HCEC 1CT (cell line): Measurements from ENCODE around the gene SYP.
A peak's percentile ranks its signal among the peaks of the same experiment; 100 is the strongest.
"Not testable (repeated sequence)": the region's sequence is repeated elsewhere in the genome, so short reads cannot be mapped to it uniquely, and the experiment has no call there.

Experiments used
- DNase-seq: peaks from one replicate; pipeline ENCODE4 v3.0.0-alpha.2; 2017

SYP gene

DNA sequence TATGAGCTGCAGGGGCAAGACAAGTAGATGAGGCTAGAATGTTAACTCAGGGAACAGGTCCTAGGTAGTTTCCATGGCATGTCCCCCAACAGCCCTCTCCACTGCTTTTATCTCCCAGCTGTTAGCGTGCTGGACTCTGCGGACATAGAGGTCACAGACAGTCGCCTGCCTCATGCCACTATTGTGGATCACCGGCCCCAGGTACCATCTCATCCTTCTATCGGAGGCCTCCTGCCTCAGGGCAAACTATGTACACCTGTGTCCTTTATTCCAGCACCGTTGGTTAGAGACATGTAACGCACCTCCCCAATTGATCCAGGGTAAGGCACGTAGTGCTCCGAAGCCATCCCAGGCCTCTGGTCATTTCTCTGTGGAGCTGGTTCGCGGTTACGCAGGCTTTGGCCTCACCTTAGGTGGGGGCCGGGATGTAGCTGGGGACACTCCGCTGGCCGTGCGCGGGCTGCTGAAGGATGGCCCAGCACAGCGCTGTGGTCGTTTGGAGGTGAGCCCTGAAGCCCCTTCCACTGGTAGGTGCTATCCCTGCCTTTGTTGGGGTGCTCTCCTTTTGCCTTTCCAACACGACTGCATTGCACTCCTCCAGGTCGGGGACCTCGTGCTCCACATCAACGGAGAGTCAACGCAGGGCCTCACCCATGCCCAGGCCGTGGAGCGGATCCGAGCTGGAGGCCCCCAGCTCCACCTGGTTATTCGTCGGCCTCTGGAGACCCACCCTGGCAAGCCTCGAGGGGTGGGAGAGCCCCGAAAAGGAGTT lies 35.2 kb downstream of the SYP start:
- DNase-seq = no peak

DNA sequence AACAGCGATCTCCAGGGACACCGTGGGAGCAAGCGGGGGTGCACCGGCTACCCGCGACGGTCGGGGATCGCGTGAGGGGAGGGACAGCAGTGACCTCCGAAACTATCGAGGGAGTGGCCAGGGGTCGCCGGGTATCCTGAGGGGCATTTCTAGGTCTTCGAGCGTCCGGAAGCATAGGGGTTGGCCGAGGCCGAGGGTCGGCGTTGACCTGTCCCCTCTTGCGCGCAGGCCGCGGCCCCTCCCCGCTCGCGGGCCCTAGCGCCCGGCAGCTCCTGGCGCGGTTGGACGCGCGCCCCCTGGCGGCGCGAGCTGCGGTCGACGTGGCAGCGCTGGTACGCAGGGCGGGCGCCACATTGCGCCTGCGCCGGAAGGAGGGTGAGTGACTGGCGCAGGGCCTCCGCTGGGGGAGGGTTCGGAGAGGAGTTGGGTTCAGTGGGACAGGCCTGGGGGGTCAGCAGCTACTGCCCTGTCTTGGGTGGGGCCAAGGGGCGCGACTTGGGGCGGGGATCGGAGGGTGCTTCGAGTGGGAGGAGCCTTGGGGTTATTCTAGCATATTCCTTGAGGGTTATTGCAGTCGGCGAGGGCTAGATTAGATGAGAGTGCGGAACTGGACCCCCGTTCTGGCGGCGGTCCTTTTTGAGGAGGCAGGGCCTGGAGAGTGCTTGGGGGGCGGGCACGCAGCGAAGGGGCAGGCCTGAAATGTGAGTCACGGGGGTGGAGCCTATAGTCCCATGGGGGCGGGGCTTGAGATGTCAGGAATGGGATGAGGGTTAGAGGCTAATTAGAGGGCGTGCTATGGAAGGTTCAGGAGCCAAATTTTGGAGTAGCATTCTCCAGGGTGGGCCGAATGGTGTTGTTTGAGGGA lies 36.2 kb downstream of the SYP start:
- peak; percentile 77 for DNase-seq

DNA sequence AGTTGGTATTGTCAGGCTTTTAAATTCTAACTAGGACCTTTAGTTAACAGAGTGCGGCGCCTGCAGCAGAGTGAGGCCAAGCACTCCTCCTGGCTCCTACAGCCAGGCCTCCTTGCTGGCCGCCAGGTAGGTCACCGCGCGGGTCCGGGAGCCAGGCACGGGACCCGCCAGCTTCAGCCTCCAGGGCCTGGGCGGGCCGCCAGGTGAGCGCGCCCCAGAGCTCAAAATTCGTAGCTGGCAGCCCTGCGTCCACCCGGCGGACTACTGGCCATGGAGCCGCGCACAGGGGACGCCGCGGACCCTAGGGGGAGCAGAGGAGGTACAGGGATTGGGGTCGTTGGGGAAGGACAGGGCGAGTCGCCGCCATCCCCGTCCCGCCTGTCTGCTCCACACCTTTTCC lies 37.4 kb downstream of the SYP start, which contains the start of gene MAGIX:
TSS of gene MAGIX (plus strand) at position 139 of the 400 bp plus-strand sequence. CDS start at position 271, 132 bp downstream.
- no peak for DNase-seq

DNA sequence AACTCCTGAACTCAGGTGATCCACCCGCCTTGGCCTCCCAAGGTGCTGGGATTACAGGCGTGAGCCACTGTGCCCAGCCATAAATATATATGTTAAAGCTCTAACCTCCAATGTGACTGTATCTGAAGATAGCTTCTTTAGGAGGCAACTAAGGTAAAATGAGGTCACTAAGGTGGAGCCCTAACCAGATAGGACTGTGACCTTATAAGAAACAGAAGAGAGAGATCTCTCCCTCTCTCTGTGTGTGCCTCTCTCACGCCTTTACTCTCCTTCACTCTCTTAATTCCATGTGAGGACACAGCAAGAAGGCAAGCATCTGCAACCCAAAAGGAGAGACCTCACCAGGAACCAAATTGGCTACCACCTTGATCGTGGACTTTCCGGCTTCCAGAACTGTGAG lies 38.4 kb downstream of the SYP start:
- DNase-seq = no peak

DNA sequence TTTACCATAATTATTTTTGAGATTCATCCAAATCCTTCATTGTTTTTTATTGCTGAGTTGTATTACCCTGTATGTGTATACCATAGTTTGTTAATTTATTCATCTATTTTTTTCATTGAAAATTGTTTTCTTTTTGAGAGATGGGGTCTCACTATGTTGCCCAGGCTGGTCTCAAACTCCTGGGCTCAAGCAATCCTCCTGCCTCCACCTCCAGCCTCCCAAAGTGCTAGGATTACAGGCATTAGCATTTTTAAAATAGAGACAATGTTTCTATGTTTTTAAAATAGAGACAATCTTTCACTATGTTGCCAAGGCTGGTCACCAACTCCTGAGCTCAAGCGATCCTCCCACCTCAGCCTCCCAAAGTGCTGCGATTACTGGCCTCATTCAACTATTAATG lies 39.1 kb downstream of the SYP start:
- no peak for DNase-seq

DNA sequence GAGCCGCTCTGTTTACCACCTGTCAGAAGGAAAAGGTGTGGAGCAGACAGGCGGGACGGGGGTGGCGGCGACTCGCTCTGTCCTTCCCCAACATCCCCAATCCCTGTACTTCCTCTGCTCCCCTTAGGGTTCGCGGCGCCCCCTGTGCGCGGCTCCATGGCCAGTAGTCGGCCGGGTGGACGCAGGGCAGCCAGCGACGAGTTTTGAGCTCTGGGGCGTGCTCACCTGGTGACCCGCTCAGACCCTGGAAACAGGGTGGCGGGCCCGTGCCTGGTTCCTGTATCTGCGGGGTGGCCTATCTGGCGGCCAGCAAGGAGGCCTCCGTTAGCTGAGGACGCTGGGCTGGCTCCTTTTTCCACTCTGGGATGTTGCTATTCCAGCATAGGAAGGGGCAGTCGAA lies 42.8 kb downstream of the SYP start:
- no peak for DNase-seq

DNA sequence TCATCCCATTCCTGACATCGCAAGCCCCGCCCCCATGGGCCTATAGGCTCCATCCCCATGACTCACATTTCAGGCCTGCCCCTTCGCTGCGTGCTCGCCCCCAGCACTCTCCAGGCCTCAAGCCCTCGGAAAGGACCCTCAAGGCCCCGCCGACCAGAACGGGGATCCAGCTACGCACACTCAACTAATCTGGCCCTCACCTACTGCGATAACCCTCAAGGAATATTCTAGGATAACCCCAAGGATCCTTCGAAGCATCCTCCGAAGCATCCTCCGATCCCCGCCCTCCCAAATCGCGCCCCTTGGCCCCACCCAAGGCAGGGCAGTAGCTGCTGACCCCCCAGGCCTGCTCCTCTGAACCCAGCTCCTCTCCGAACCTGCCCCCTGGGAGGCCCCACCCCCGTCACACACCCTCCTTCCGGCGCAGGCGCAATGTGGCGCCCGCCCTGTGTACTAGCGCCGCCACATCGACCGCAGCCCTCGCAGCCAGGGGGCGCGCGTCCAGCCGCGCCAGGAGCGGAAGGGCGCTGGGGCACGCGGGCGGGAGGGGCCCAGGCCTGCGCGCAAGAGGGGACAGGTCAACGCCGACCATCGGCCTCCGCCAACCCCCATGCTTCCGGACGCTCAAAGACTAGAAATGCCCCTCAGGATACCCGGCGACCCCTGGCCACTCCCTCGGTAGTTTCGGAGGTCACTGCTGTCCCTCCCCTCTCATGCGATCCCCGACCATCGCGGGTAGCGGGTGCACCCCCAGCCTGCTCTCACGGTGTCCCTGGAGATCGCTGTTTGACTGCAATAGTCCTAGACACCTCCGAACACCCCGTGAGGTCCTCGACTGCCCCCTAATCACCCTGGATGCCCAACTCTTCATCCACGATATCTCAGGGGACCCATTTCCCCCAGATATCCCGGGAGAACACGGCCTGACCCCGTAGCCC lies 43.8 kb downstream of the SYP start:
- DNase-seq = peak; percentile 83

DNA sequence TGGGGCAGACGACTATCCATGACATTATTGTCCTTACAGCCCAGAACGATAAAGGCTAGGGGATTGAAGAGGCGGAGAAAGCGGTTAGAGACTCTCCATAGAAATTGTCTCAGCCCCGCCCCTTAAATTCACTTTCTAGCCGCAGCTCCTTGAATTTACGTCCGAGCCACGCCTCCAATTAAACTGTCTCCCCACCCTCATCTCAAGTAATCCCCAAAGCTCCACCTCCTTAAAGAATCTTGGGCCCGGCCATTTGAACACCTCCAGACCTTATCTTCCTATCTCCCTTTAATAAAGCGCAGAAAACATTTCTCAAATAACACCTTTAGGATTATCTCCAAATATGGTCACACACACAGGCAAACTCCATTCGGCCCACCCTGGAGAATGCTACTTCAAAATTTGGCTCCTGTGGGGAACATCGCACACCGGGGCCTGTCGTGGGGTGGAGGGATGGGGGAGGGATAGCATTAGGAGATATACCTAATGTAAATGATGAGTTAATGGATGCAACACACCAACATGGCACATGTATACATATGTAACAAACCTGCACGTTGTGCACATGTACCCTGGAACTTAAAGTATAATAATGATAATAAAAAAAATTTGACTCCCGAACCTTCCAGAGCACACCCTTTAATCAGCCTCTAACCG lies 44.6 kb downstream of the SYP start:
- peak; percentile 73 for DNase-seq

DNA sequence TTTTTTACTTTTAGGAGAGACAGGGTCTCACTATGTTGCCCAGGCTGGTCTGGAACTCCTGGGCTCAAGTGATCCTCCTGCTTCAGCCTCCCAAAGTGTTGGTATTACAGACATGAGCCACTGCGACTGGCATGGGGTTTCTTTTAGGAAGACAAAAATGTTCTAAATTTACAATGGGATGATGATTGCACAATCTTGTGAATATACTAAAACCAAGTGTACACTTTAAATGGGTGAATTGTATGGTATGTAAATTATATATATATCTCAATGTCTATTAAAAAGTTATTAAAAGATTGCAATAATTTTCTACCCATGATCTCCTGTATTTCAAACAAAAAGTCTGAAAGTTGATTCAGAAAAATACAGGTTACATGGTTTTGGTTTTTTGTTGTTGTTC lies 46.5 kb downstream of the SYP start:
- no peak for DNase-seq

DNA sequence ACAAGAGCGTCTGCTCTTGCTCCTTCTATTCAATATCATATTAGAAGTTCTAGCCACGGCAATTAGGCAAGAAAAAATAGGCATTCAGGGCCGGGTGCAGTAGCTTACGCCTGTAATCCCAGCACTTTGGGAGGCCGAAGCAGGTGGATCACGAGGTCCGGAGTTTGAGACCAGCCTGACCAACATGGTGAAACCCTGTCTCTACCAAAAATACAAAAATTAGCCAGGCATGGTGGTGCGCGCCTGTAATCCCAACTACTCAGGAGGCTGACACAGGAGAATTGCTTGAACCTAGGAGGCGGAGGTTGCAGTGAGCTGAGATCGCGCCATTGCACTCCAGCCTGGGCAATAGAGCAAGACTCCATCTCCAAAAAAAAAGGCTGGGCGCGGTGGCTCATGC lies 50.7 kb downstream of the SYP start:
- DNase-seq = not testable (repeated sequence)

DNA sequence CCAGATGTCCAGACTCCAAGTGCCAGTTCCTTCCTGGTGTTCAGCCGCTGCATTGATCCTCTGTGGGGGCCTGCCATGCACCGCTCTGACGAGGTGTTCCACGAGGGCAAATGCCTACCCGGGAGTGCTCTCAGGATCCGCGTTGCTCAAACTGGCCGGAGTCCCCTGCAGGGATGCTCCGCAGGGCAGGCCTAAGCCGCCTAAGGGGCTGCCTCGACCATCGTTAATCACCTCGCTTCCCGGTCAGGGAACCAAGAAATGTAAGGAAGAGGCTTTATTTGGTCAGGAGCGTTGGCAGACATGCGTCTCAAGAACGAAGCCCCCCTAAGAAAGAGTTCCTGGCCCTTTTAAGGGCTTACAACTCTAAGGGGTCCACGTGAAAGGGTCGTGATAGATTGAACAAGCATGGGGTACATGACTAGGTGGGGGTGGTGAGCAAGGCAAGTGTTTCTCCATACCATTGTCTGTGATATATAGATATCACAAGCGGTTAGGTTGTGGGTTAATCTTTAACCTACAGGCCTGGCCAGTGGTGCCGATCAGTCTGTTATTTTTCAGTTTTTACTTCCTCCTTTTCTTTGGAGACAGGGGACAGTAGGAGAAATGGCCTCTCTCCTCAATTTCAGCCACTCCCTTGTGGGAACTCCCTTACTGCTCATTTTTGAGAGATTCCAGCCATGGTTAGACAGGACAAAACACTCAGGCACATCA lies 51.4 kb downstream of the SYP start:
- not testable (repeated sequence) for DNase-seq

DNA sequence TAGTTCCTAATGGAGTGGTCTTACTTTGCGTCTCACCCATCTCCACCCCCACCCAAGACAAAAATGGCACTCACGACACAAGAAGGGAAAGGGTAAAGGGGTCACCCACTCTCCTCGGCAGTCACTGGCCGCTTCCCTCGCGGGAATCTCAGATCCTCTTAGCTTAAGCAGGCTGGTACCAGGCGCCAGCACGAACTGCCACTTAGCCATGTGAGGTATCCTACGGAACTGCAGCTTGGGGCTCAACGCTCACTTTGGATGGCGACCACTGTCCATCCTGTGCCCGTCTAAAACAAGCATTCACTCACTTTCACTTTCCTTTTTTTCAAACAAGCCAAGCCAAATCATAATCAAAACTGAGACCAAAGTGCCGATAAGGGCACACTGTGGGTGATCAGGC lies 52.1 kb downstream of the SYP start:
- no peak for DNase-seq

DNA sequence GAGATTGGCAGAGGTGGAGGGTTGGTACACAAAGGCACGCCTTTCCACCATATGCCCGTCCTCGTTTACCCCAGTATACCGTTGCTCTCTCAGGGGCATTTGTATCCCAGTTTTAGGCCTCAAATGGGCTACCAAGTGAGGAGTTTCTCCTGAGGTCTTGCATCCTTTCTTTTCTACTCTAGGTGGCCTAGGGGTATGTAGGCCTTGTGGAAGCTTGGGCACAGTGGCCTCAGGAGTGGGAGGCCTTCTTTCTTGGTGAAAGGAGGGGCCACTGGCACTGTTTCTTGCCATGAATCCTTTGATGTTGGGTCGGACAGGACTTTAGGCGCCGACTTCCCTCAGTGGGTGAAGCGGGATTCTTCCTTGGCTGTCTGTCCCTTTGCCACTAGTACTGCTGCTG lies 52.7 kb downstream of the SYP start:
- no peak for DNase-seq

DNA sequence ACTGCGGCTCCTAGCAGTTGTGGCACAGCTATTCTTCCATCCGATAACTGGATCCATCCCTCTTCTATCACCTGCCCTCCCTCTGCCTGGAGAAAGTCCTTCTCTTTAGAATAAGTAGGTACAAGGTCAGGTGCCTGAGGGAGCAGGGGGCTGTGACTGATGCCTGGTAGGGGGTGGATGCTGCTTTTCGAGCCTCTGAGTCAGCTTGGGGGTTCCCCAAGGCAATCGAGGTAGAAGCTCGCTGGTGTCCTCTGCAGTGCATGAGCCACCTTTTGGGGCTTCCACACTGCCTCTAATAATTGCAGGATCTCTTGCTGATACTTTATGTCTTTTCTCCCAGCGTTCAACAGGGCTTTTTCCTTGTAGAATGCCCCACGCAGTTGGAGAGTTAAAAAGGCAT lies 56.8 kb downstream of the SYP start:
- DNase-seq = not testable (repeated sequence)

DNA sequence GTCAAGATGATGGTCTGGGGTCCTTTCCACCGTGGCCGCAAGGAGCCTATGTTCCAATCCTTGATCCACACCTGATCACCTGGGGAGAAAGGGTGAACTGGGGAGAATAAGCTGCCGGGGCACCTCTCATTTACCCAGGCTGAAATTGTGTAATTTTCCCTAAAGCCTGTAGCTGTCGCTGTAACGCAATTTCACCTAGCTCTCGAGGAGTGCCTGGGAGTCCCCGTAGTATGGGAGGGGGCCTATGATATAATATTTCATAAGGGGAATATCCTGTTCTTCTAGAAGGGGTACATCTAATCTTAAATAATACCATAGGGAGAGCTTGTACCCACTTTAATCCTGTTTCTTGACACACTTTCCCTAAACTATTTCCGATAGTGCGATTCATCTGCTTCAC lies 57.7 kb downstream of the SYP start:
- not testable (repeated sequence) for DNase-seq

DNA sequence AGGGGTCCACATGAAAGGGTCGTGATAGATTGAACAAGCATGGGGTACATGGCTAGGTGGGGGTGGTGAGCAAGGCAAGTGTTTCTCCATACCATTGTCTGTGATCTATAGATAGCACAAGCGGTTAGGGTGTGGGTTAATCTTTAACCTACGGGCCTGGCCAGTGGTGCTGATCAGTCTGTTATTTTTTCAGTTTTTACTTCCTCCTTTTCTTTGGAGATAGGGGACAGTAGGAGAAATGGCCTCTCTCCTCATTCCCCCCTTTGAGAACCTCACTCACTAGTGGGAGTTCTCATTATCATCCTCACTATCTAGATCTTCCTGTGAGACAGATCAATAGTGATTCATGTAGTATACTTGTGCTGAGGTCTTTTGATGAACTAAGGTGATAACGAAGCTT lies 60.3 kb downstream of the SYP start:
- DNase-seq = no peak
